ENCODE measurements around the gene IKBIP. TPM values are rescaled to one million over a fixed set of nuclear protein-coding genes. Genes with fewer than 3 reads are reported as not detected.

The IKBIP gene
- polyA plus RNA-seq, 1 donor from 2014 or later = 11.5 TPM

- TF ChIP-seq RAD21 (conservative IDR thresholded peaks at IDR 0.05) = no peak
- TF ChIP-seq MXI1 (conservative IDR thresholded peaks at IDR 0.05; ENCODE audit: poor library complexity, severe bottlenecking) = no peak
- no peak for TF ChIP-seq EZH2 (IDR thresholded peaks at IDR 0.05; ENCODE audit: borderline replicate concordance, insufficient read depth, low read length, poor library complexity, severe bottlenecking)
- no peak for TF ChIP-seq REST (IDR thresholded peaks at IDR 0.05; ENCODE audit: borderline replicate concordance)
- no peak for TF ChIP-seq EP300 (conservative IDR thresholded peaks at IDR 0.05; ENCODE audit: poor library complexity, severe bottlenecking)
- TF ChIP-seq CTCF (IDR thresholded peaks at IDR 0.05; ENCODE audit: poor library complexity, severe bottlenecking) = no peak
- TF ChIP-seq POLR2AphosphoS5 (IDR thresholded peaks at IDR 0.05) = no peak
- no peak for TF ChIP-seq TAF1 (IDR thresholded peaks at IDR 0.05; ENCODE audit: low read depth)
- TF ChIP-seq SMC3 (conservative IDR thresholded peaks at IDR 0.05; ENCODE audit: poor library complexity) = no peak
- H3K27ac ChIP-seq (ENCODE audit: low read length) = no peak overlapping the region
- no peak overlapping the region for H3K4me2 ChIP-seq (ENCODE audit: low read length)
- H2AFZ ChIP-seq (ENCODE audit: low read depth, low read length) = no peak overlapping the region
- no peaks in the 10 kb centered on the region for H4K20me1 ChIP-seq (ENCODE audit: insufficient read depth)
- no peaks in the 10 kb centered on the region for H3K9me3 ChIP-seq (ENCODE audit: low read length)
- H3K27me3 ChIP-seq (ENCODE audit: insufficient read depth, low read depth, low read length) = no peaks in the 10 kb centered on the region
- H3K36me3 ChIP-seq (ENCODE audit: insufficient read depth, low read length) = no peaks in the 10 kb centered on the region
- H3K79me2 ChIP-seq (replicated peaks; ENCODE audit: insufficient read depth, low read length) = no peaks in the 10 kb centered on the region
- H3K4me3 ChIP-seq (ENCODE audit: low read length) = no peak overlapping the region
- H3F3A ChIP-seq (ENCODE audit: insufficient read depth, low read length, poor library complexity, severe bottlenecking) = no peaks in the 10 kb centered on the region
- H3K9me2 ChIP-seq (ENCODE audit: insufficient read depth, low read length) = no peaks in the 10 kb centered on the region
- no peak overlapping the region for H3K9ac ChIP-seq (ENCODE audit: low read length)
Measured at GRCh38 chr12:98612696-98613334, 31.8 kb downstream of the IKBIP start.

GRCh38 chr12:98610596-98610995 is 34.0 kb downstream of the IKBIP start:
- H3K36me3 ChIP-seq (ENCODE audit: insufficient read depth, low read length) = no peaks in the 10 kb centered on the region
- H4K20me1 ChIP-seq (ENCODE audit: insufficient read depth) = no peaks in the 10 kb centered on the region
- no peaks in the 10 kb centered on the region for H3K9me2 ChIP-seq (ENCODE audit: insufficient read depth, low read length)
- no peak overlapping the region for H2AFZ ChIP-seq (ENCODE audit: low read depth, low read length)
- no peak overlapping the region for H3K9ac ChIP-seq (ENCODE audit: low read length)
- no peak overlapping the region for H3K27ac ChIP-seq (ENCODE audit: low read length)
- TF ChIP-seq REST (IDR thresholded peaks at IDR 0.05; ENCODE audit: borderline replicate concordance) = no peak
- no peak for TF ChIP-seq POLR2AphosphoS5 (IDR thresholded peaks at IDR 0.05)
- no peaks in the 10 kb centered on the region for H3K9me3 ChIP-seq (ENCODE audit: low read length)
- no peaks in the 10 kb centered on the region for H3K79me2 ChIP-seq (replicated peaks; ENCODE audit: insufficient read depth, low read length)
- no peaks in the 10 kb centered on the region for H3F3A ChIP-seq (ENCODE audit: insufficient read depth, low read length, poor library complexity, severe bottlenecking)
- H3K4me2 ChIP-seq (ENCODE audit: low read length) = no peak overlapping the region
- no peaks in the 10 kb centered on the region for H3K27me3 ChIP-seq (ENCODE audit: insufficient read depth, low read depth, low read length)
- no peak overlapping the region for H3K4me3 ChIP-seq (ENCODE audit: low read length)
